ENCODE measurements around the gene ZCCHC14. TPM values are rescaled to one million over a fixed set of nuclear protein-coding genes. Genes with fewer than 3 reads are reported as not detected.

Gene ZCCHC14
- total RNA-seq, 1 donor from 2014 or later, result 11.5 TPM

GRCh38 chr16:87371261-87371866, 121.5 kb downstream of the ZCCHC14 start:
- H3K27ac ChIP-seq (ENCODE audit: low read depth, low read length), result peak overlapping the region; percentile 47
- H3K36me3 ChIP-seq (ENCODE audit: control insufficient read depth in 3 of 3, insufficient read depth in 3 of 3, low read length in 3 of 3), result peaks cover 0 to 5% (median 2%) of the 10 kb centered on the region in 3 donors
- H3K4me3 ChIP-seq (ENCODE audit: low read length in 3 of 3), result peak overlapping the region in 2 of 3 donors; percentile 14 to 29
- H3K9me3 ChIP-seq (ENCODE audit: control insufficient read depth in 3 of 3, low read length in 3 of 3), result no peaks in the 10 kb centered on the region
- H3K4me1 ChIP-seq (ENCODE audit: control insufficient read depth in 3 of 3, insufficient read depth in 3 of 3, low read length in 3 of 3), result peaks cover 56 to 65% (median 59%) of the 10 kb centered on the region in 3 donors
- peak overlapping the region; percentile 36 to 64 (median 56) for H3K9ac ChIP-seq (ENCODE audit: low read depth in 1 of 3, low read length in 3 of 3)
- no peaks in the 10 kb centered on the region for H3K27me3 ChIP-seq (ENCODE audit: control insufficient read depth in 3 of 3, insufficient read depth in 3 of 3, low read length in 3 of 3)

GRCh38 chr16:87369796-87370719, 122.8 kb downstream of the ZCCHC14 start:
- Histone ChIP-seq H3K9ac (ENCODE audit: low read depth in 1 of 3, low read length in 3 of 3) (peak overlapping the region; percentile 56 to 64 (median 57)), H3K36me3 (ENCODE audit: control insufficient read depth in 3 of 3, insufficient read depth in 3 of 3, low read length in 3 of 3) (peaks cover 0 to 10% (median 2%) of the 10 kb centered on the region in 3 donors), H3K27ac (ENCODE audit: low read depth, low read length) (peak overlapping the region; percentile 47), H3K27me3 (ENCODE audit: control insufficient read depth in 3 of 3, insufficient read depth in 3 of 3, low read length in 3 of 3) (no peaks in the 10 kb centered on the region), H3K4me3 (ENCODE audit: low read length in 3 of 3) (peak overlapping the region in 2 of 3 donors; percentile 7 to 19), H3K9me3 (ENCODE audit: control insufficient read depth in 3 of 3, low read length in 3 of 3) (no peaks in the 10 kb centered on the region), H3K4me1 (ENCODE audit: control insufficient read depth in 3 of 3, insufficient read depth in 3 of 3, low read length in 3 of 3) (peaks cover 43 to 56% (median 46%) of the 10 kb centered on the region in 3 donors)

DNA sequence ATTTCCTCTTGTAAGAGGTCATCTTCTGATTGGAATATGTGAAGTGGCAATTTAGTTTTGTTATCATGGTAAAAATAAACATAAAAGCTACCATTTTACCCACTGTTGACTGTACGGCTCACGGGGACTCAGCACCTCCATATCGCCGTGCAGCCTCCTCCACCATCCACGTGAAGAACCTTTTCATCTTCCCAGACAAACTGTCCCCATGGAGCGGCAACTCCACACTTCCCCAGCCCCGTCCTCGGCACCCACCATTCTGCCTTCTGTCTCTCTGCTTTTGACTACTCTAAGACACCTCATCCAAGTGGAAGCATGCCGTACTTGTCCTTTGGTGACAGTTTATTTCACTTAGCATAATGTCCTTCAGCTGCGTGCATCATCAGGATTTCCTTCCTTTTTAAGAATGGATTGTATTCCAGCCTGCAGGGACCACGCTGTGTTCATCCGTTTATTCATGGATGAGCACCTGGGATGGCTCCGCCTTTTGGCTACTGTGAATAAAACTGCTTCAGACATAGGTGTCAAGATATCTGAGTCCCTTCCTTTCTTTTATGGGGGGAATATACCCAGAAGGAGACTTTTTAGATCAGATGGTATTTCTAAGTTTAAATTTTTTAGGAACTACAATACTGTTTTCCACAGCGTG, 123.6 kb downstream of the ZCCHC14 start:
- Histone ChIP-seq H3K9me3 (ENCODE audit: control insufficient read depth in 3 of 3, low read length in 3 of 3) (no peaks in the 10 kb centered on the region), H3K36me3 (ENCODE audit: control insufficient read depth in 3 of 3, insufficient read depth in 3 of 3, low read length in 3 of 3) (peaks cover 0 to 10% (median 2%) of the 10 kb centered on the region in 3 donors), H3K4me1 (ENCODE audit: control insufficient read depth in 3 of 3, insufficient read depth in 3 of 3, low read length in 3 of 3) (peaks cover 47 to 58% (median 48%) of the 10 kb centered on the region in 3 donors), H3K27me3 (ENCODE audit: control insufficient read depth in 3 of 3, insufficient read depth in 3 of 3, low read length in 3 of 3) (no peaks in the 10 kb centered on the region), H3K9ac (ENCODE audit: low read depth in 1 of 3, low read length in 3 of 3) (no peak overlapping the region), H3K27ac (ENCODE audit: low read depth, low read length) (no peak overlapping the region), H3K4me3 (ENCODE audit: low read length in 3 of 3) (no peak overlapping the region)

GRCh38 chr16:87368029-87368770, 124.6 kb downstream of the ZCCHC14 start:
- peaks cover 57 to 58% (median 58%) of the 10 kb centered on the region in 3 donors for H3K4me1 ChIP-seq (ENCODE audit: control insufficient read depth in 3 of 3, insufficient read depth in 3 of 3, low read length in 3 of 3)
- no peaks in the 10 kb centered on the region for H3K9me3 ChIP-seq (ENCODE audit: control insufficient read depth in 3 of 3, low read length in 3 of 3)
- no peak overlapping the region for H3K4me3 ChIP-seq (ENCODE audit: low read length in 3 of 3)
- no peaks in the 10 kb centered on the region for H3K27me3 ChIP-seq (ENCODE audit: control insufficient read depth in 3 of 3, insufficient read depth in 3 of 3, low read length in 3 of 3)
- H3K36me3 ChIP-seq (ENCODE audit: control insufficient read depth in 3 of 3, insufficient read depth in 3 of 3, low read length in 3 of 3), result peaks cover 0 to 9% (median 2%) of the 10 kb centered on the region in 3 donors
- peak overlapping the region; percentile 40 for H3K27ac ChIP-seq (ENCODE audit: low read depth, low read length)
- H3K9ac ChIP-seq (ENCODE audit: low read depth in 1 of 3, low read length in 3 of 3), result peak overlapping the region in 1 of 3 donors; percentile 3

GRCh38 chr16:87367529-87367928, 125.3 kb downstream of the ZCCHC14 start:
- no peak overlapping the region for H3K4me3 ChIP-seq (ENCODE audit: low read length in 3 of 3)
- peaks cover 60 to 62% (median 62%) of the 10 kb centered on the region in 3 donors for H3K4me1 ChIP-seq (ENCODE audit: control insufficient read depth in 3 of 3, insufficient read depth in 3 of 3, low read length in 3 of 3)
- H3K9me3 ChIP-seq (ENCODE audit: control insufficient read depth in 3 of 3, low read length in 3 of 3), result no peaks in the 10 kb centered on the region
- H3K27ac ChIP-seq (ENCODE audit: low read depth, low read length), result no peak overlapping the region
- no peaks in the 10 kb centered on the region for H3K27me3 ChIP-seq (ENCODE audit: control insufficient read depth in 3 of 3, insufficient read depth in 3 of 3, low read length in 3 of 3)
- H3K9ac ChIP-seq (ENCODE audit: low read depth in 1 of 3, low read length in 3 of 3), result no peak overlapping the region
- peaks cover 0 to 9% (median 2%) of the 10 kb centered on the region in 3 donors for H3K36me3 ChIP-seq (ENCODE audit: control insufficient read depth in 3 of 3, insufficient read depth in 3 of 3, low read length in 3 of 3)

GRCh38 chr16:87366930-87367329, 125.9 kb downstream of the ZCCHC14 start:
- Histone ChIP-seq H3K36me3 (ENCODE audit: control insufficient read depth in 3 of 3, insufficient read depth in 3 of 3, low read length in 3 of 3) (peaks cover under 1 to 9% (median 2%) of the 10 kb centered on the region in 3 donors), H3K4me3 (ENCODE audit: low read length in 3 of 3) (no peak overlapping the region), H3K9me3 (ENCODE audit: control insufficient read depth in 3 of 3, low read length in 3 of 3) (no peaks in the 10 kb centered on the region), H3K27ac (ENCODE audit: low read depth, low read length) (no peak overlapping the region), H3K4me1 (ENCODE audit: control insufficient read depth in 3 of 3, insufficient read depth in 3 of 3, low read length in 3 of 3) (peaks cover 60 to 63% (median 61%) of the 10 kb centered on the region in 3 donors), H3K27me3 (ENCODE audit: control insufficient read depth in 3 of 3, insufficient read depth in 3 of 3, low read length in 3 of 3) (no peaks in the 10 kb centered on the region), H3K9ac (ENCODE audit: low read depth in 1 of 3, low read length in 3 of 3) (no peak overlapping the region)

GRCh38 chr16:87366288-87366687, 126.5 kb downstream of the ZCCHC14 start:
- Histone ChIP-seq H3K27ac (ENCODE audit: low read depth, low read length) (no peak overlapping the region), H3K9ac (ENCODE audit: low read depth in 1 of 3, low read length in 3 of 3) (no peak overlapping the region), H3K4me1 (ENCODE audit: control insufficient read depth in 3 of 3, insufficient read depth in 3 of 3, low read length in 3 of 3) (peaks cover 60 to 61% (median 61%) of the 10 kb centered on the region in 3 donors), H3K27me3 (ENCODE audit: control insufficient read depth in 3 of 3, insufficient read depth in 3 of 3, low read length in 3 of 3) (no peaks in the 10 kb centered on the region), H3K36me3 (ENCODE audit: control insufficient read depth in 3 of 3, insufficient read depth in 3 of 3, low read length in 3 of 3) (peaks cover 7 to 15% (median 8%) of the 10 kb centered on the region in 3 donors), H3K9me3 (ENCODE audit: control insufficient read depth in 3 of 3, low read length in 3 of 3) (no peaks in the 10 kb centered on the region), H3K4me3 (ENCODE audit: low read length in 3 of 3) (no peak overlapping the region)

GRCh38 chr16:87365021-87365713, 127.7 kb downstream of the ZCCHC14 start:
- Histone ChIP-seq H3K27me3 (ENCODE audit: control insufficient read depth in 3 of 3, insufficient read depth in 3 of 3, low read length in 3 of 3) (no peaks in the 10 kb centered on the region), H3K9ac (ENCODE audit: low read depth in 1 of 3, low read length in 3 of 3) (no peak overlapping the region), H3K27ac (ENCODE audit: low read depth, low read length) (no peak overlapping the region), H3K9me3 (ENCODE audit: control insufficient read depth in 3 of 3, low read length in 3 of 3) (no peaks in the 10 kb centered on the region), H3K4me1 (ENCODE audit: control insufficient read depth in 3 of 3, insufficient read depth in 3 of 3, low read length in 3 of 3) (peaks cover 59 to 61% (median 60%) of the 10 kb centered on the region in 3 donors), H3K4me3 (ENCODE audit: low read length in 3 of 3) (no peak overlapping the region), H3K36me3 (ENCODE audit: control insufficient read depth in 3 of 3, insufficient read depth in 3 of 3, low read length in 3 of 3) (peaks cover 11 to 18% (median 11%) of the 10 kb centered on the region in 3 donors)
